ENCODE results near the gene AGBL4. TPM values are rescaled to one million over a fixed set of nuclear protein-coding genes. Genes with fewer than 3 reads are reported as not detected.

The AGBL4 gene
- total and polyA plus RNA-seq, 2 of the 13 experiments (the other 11 are each of a cell fraction or from before 2014, with no cell fraction given): not detected

DNA sequence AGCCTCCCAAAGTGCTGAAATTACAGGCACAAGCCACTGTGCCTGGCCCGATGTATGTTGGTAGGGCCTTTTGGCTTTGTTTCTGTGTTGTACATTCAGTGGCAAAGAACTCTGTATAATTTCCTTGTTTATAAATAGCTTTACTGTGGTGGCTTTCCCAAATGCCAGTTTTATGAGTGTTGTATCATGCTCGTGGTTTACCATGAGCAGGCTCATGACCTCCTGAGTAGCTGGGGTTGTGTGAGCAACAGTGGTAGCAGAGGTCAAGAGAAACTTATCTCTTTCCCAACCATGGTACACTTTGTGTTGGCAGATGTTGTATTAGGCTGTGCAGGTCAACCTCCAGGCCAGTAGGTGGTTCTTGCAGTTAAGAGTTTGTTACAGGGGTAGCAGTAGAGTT is 826.7 kb downstream of the AGBL4 start (continued):
- TF ChIP-seq ZNF616 (CRISPR knock-in tag; IDR thresholded peaks at IDR 0.05; ENCODE audit: low read depth) (no peak), MIER3 (CRISPR knock-in tag; IDR thresholded peaks at IDR 0.05; ENCODE audit: borderline replicate concordance) (no peak), RAD21 (CRISPR knock-in tag; IDR thresholded peaks at IDR 0.05) (no peak), TBP (CRISPR knock-in tag; IDR thresholded peaks at IDR 0.05) (no peak), ZFP36L1 (CRISPR knock-in tag; IDR thresholded peaks at IDR 0.05) (no peak)
- TF ChIP-seq, protein P1, sequence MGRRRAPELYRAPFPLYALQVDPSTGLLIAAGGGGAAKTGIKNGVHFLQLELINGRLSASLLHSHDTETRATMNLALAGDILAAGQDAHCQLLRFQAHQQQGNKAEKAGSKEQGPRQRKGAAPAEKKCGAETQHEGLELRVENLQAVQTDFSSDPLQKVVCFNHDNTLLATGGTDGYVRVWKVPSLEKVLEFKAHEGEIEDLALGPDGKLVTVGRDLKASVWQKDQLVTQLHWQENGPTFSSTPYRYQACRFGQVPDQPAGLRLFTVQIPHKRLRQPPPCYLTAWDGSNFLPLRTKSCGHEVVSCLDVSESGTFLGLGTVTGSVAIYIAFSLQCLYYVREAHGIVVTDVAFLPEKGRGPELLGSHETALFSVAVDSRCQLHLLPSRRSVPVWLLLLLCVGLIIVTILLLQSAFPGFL (CRISPR knock-in tag; IDR thresholded peaks at IDR 0.05): no peak
- TF ChIP-seq, protein P2, sequence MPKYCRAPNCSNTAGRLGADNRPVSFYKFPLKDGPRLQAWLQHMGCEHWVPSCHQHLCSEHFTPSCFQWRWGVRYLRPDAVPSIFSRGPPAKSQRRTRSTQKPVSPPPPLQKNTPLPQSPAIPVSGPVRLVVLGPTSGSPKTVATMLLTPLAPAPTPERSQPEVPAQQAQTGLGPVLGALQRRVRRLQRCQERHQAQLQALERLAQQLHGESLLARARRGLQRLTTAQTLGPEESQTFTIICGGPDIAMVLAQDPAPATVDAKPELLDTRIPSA (CRISPR knock-in tag; IDR thresholded peaks at IDR 0.05; ENCODE audit: borderline replicate concordance): no peak

DNA sequence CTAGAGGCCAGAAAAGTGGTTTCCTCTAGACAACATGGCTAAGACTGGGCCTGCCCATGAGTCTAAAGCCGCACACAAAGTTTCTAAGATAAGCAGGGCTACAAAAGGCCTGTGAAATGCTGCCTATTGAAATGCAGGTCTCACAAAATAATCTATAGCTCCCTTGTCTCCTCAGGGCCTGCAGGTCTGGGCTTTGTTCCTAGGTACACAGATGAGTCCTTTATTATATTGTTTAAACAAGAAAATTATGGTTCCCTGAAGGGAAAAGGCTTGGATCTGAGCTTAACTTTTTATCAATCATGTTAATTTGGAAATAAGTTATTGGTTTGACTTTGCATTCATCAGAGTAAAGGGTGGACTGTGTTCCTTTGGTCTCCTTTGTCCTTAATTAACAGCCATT is 833.6 kb downstream of the AGBL4 start:
- H3K4me1 ChIP-seq (ENCODE audit: insufficient read depth, low read length): no peaks in the 10 kb centered on the region
- H3K79me2 ChIP-seq (ENCODE audit: insufficient read depth, low read length): no peaks in the 10 kb centered on the region
- peaks cover 87% of the 10 kb centered on the region for H3K9me3 ChIP-seq (ENCODE audit: low read length)
- H3K4me2 ChIP-seq (ENCODE audit: low read depth, low read length): no peak overlapping the region
- FAIRE-seq (no peak), DNase-seq (ENCODE audit: low spot score) (no peak), ATAC-seq (no peak)
- BruUV-seq (replicated peaks): no TSS peak
- ChIA-PET POLR2A (no interaction called here), CTCF (ENCODE audit: low intra/inter-chr PET ratio, low total read pairs) (no interaction called here)
- H2AFZ ChIP-seq (ENCODE audit: low read length): no peak overlapping the region
- in situ Hi-C loops (cut with HindIII; ENCODE audit: extremely low pct_ligation_motif_present, low pct_unique_long_range_greater_than_20kb): no loop called here
- H3K9ac ChIP-seq (ENCODE audit: insufficient read depth, low read depth, low read length): no peak overlapping the region
- 0% methylated on average over 1 of the region's 1 CpG for WGBS (ENCODE audit: low lambda C conversion rate)
- H3K27ac ChIP-seq (ENCODE audit: extremely low read length, insufficient read depth, low read length): no peak overlapping the region
- H3K36me3 ChIP-seq (replicated peaks in 1 of 2; ENCODE audit: control insufficient read depth in 1 of 2, insufficient read depth in 2 of 2, low read length in 2 of 2): no peaks in the 10 kb centered on the region
- intact Hi-C loops (cut with micrococcal nuclease; ENCODE audit: unreplicated experiment): no loop called here
- no peaks in the 10 kb centered on the region for H3K27me3 ChIP-seq (ENCODE audit: control insufficient read depth in 1 of 2, insufficient read depth in 2 of 2, low read length in 2 of 2)
- no peaks in the 10 kb centered on the region for H4K20me1 ChIP-seq (ENCODE audit: insufficient read depth, low read length)
- H3K4me3 ChIP-seq (replicated peaks in 1 of 3; ENCODE audit: insufficient read depth in 1 of 3, low read depth in 2 of 3, low read length in 3 of 3): no peak overlapping the region
- TF ChIP-seq, protein P3, sequence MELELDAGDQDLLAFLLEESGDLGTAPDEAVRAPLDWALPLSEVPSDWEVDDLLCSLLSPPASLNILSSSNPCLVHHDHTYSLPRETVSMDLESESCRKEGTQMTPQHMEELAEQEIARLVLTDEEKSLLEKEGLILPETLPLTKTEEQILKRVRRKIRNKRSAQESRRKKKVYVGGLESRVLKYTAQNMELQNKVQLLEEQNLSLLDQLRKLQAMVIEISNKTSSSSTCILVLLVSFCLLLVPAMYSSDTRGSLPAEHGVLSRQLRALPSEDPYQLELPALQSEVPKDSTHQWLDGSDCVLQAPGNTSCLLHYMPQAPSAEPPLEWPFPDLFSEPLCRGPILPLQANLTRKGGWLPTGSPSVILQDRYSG (CRISPR knock-in tag; IDR thresholded peaks at IDR 0.05): no peak
- TF ChIP-seq, protein P4, sequence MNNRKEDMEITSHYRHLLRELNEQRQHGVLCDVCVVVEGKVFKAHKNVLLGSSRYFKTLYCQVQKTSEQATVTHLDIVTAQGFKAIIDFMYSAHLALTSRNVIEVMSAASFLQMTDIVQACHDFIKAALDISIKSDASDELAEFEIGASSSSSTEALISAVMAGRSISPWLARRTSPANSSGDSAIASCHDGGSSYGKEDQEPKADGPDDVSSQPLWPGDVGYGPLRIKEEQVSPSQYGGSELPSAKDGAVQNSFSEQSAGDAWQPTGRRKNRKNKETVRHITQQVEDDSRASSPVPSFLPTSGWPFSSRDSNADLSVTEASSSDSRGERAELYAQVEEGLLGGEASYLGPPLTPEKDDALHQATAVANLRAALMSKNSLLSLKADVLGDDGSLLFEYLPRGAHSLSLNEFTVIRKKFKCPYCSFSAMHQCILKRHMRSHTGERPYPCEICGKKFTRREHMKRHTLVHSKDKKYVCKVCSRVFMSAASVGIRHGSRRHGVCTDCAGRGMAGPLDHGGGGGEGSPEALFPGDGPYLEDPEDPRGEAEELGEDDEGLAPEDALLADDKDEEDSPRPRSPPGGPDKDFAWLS (CRISPR knock-in tag; IDR thresholded peaks at IDR 0.05; ENCODE audit: borderline replicate concordance): no peak
- TF ChIP-seq, protein P5, sequence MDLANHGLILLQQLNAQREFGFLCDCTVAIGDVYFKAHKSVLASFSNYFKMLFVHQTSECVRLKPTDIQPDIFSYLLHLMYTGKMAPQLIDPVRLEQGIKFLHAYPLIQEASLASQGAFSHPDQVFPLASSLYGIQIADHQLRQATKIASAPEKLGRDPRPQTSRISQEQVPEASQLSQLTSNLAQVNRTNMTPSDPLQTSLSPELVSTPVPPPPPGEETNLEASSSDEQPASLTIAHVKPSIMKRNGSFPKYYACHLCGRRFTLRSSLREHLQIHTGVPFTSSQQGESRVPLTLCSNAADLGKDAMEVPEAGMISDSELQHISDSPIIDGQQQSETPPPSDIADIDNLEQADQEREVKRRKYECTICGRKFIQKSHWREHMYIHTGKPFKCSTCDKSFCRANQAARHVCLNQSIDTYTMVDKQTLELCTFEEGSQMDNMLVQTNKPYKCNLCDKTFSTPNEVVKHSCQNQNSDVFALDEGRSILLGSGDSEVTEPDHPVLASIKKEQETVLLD (CRISPR knock-in tag; IDR thresholded peaks at IDR 0.05; ENCODE audit: low read depth): no peak
- TF ChIP-seq ZNF766 (CRISPR knock-in tag; IDR thresholded peaks at IDR 0.05; ENCODE audit: borderline replicate concordance) (no peak), CBX2 (IDR thresholded peaks at IDR 0.05; ENCODE audit: low read depth, low read length) (no peak), CBX2 (CRISPR knock-in tag; IDR thresholded peaks at IDR 0.05; ENCODE audit: low read depth) (no peak), SCMH1 (CRISPR knock-in tag; IDR thresholded peaks at IDR 0.05; ENCODE audit: borderline replicate concordance) (no peak), ZNF761 (CRISPR knock-in tag; conservative IDR thresholded peaks at IDR 0.05) (no peak), ZNF292 (CRISPR knock-in tag; IDR thresholded peaks at IDR 0.05; ENCODE audit: borderline replicate concordance, low read depth) (no peak), HES4 (CRISPR knock-in tag; IDR thresholded peaks at IDR 0.05; ENCODE audit: borderline replicate concordance) (no peak)
- TF ChIP-seq, protein P6, sequence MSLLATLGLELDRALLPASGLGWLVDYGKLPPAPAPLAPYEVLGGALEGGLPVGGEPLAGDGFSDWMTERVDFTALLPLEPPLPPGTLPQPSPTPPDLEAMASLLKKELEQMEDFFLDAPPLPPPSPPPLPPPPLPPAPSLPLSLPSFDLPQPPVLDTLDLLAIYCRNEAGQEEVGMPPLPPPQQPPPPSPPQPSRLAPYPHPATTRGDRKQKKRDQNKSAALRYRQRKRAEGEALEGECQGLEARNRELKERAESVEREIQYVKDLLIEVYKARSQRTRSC (CRISPR knock-in tag; IDR thresholded peaks at IDR 0.05; ENCODE audit: low read depth): no peak
